Ovary (tissue), 3 donors: Measurements from ENCODE around the gene IL10.

ENCODE experiments used
- POLR2A ChIP-seq: fragments of 450-650 bp; IDR thresholded peaks from one replicate; pipeline ENCODE4 v1.6.1; 2017; ENCODE audit warnings: antibody characterized with exemption, mild to moderate bottlenecking, moderate library complexity
- TF ChIP-seq, protein P1 (sequence below), 3 donors: fragments of 450-650 bp in 2 of 3; fragments of 200-600 bp in 1 of 3; IDR thresholded peaks; one replicate each; pipeline versions ENCODE4 v1.5.1 to v1.8.0; 2016 to 2022; ENCODE audit warnings: antibody characterized with exemption in 3 of 3, mild to moderate bottlenecking in 1 of 3
- donor health status: DM: no; HTN: no; CAD: no.

DNA sequence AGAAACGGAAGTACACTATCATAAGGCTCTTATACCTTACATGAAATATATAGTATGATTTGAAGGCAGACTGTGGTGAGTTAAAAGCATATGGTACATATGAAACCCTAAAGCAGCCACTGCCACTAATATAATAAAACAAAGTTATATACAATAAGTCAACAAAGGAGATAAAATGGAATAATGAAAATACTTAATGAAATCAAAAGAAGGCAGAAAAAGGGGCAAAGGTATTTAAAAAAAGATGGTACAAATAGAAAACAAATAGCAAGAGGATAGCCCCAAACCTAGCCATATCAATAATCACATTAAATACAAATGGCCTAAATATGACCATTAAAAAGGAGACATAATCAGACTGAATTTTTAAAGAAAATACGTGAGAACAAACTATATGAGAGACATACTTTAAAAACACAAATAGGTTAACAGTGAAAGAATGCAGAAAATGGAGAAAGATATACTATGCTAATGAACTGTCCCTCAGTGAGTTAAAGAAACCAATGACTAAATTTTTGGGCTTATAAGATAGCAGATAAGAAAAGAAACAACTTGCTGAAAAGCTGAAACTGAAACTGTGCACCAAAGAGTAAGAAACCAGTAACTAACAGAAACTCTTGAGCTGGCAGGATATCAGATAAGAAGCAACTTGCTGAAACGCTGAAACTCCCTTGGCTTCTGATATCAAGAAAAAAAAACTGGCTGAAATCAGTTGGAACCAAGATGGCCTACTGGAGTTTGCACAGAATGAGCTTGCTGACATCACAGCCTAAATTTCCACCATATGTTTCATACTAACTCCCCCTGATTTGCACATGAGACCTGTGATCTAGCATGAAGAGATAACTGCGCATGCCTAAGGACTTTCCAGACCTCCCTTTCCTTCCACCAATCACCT lies 44.3 kb upstream of the IL10 start:
- TF ChIP-seq, protein P1, sequence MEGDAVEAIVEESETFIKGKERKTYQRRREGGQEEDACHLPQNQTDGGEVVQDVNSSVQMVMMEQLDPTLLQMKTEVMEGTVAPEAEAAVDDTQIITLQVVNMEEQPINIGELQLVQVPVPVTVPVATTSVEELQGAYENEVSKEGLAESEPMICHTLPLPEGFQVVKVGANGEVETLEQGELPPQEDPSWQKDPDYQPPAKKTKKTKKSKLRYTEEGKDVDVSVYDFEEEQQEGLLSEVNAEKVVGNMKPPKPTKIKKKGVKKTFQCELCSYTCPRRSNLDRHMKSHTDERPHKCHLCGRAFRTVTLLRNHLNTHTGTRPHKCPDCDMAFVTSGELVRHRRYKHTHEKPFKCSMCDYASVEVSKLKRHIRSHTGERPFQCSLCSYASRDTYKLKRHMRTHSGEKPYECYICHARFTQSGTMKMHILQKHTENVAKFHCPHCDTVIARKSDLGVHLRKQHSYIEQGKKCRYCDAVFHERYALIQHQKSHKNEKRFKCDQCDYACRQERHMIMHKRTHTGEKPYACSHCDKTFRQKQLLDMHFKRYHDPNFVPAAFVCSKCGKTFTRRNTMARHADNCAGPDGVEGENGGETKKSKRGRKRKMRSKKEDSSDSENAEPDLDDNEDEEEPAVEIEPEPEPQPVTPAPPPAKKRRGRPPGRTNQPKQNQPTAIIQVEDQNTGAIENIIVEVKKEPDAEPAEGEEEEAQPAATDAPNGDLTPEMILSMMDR (IDR thresholded peaks at IDR 0.05) = no peak
- no peak for TF ChIP-seq POLR2A
